SK-N-SH treated with all-trans-retinoic acid at 6 μM for 48 hours (cell line): Measurements from ENCODE around the gene ETV6.

Experiments
- CSRNP3 ChIP-seq: fragments of 250-450 bp; sonication (Bioruptor Pico); IDR thresholded peaks from 2 replicates; pipeline ENCODE4 v1.5.1; 2021; ENCODE audit warnings: mild to moderate bottlenecking, moderate library complexity
- GLIS3 ChIP-seq: fragments of 250-450 bp; sonication (Bioruptor Pico); IDR thresholded peaks from 2 replicates; pipeline ENCODE4 v1.5.0; 2020; ENCODE audit warnings: mild to moderate bottlenecking, moderate library complexity
- PATZ1 ChIP-seq: fragments of 250-450 bp; sonication (Bioruptor Pico); IDR thresholded peaks from 2 replicates; pipeline ENCODE4 v1.8.0; 2020; ENCODE audit warnings: mild to moderate bottlenecking, moderate library complexity, borderline replicate concordance
- RARB ChIP-seq: fragments of 250-450 bp; sonication (Bioruptor Pico); IDR thresholded peaks from 2 replicates; pipeline ENCODE4 v1.8.0; 2021; ENCODE audit warnings: mild to moderate bottlenecking, moderate library complexity
- TSHZ2 ChIP-seq: fragments of 250-450 bp; sonication (Bioruptor Pico); IDR thresholded peaks from 2 replicates; pipeline ENCODE4 v1.5.0; 2020; ENCODE audit warnings: mild to moderate bottlenecking, moderate library complexity
- ZC3H10 ChIP-seq: fragments of 250-450 bp; sonication (Bioruptor Pico); IDR thresholded peaks from 2 replicates; pipeline ENCODE4 v1.5.1; 2021; ENCODE audit warnings: mild to moderate bottlenecking, moderate library complexity
- ZNF565 ChIP-seq: fragments of 450-650 bp; formaldehyde crosslinking; conservative IDR thresholded peaks from 2 replicates; pipeline ENCODE4 v1.5.0; 2020; ENCODE audit warnings: low read depth, mild to moderate bottlenecking, moderate library complexity
- ZNF70 ChIP-seq: fragments of 450-650 bp; formaldehyde crosslinking; IDR thresholded peaks from 2 replicates; pipeline ENCODE4 v1.5.0; 2020; ENCODE audit warnings: mild to moderate bottlenecking, moderate library complexity

The ETV6 gene

GRCh38 chr12:11943919-11944700 lies 294.6 kb downstream of the ETV6 start (continued):
- TF ChIP-seq TSHZ2 (CRISPR knock-in tag) (no peak), ZNF70 (CRISPR knock-in tag) (no peak), PATZ1 (CRISPR knock-in tag) (no peak), RARB (CRISPR knock-in tag) (no peak), GLIS3 (CRISPR knock-in tag) (no peak), CSRNP3 (no peak), ZNF565 (no peak), ZC3H10 (CRISPR knock-in tag) (no peak)
